Kidney (tissue), 14 donors: ENCODE data around the gene ANKRD11. TPM values are rescaled to one million over a fixed set of nuclear protein-coding genes. Genes with fewer than 3 reads are reported as not detected.

ENCODE experiments used
- DNase-seq, 5 donors: peaks; one replicate each; pipeline ENCODE4 v3.0.0-alpha.2; 2013 to 2020
- FAIRE-seq: peaks from 2 replicates; lab custom pipeline; 2012; peaks lifted over from hg19 to GRCh38; lab: Jason Lieb, UNC
- H3K27ac ChIP-seq, 2 donors: one replicate each; pipeline ENCODE4 v1.7.0; 2013; ENCODE audit warnings: low read depth in 2 of 2, low read length in 2 of 2, inconsistent platforms in 1 of 2
- H3K27me3 ChIP-seq: one replicate; pipeline ENCODE4 v1.7.1; 2013; ENCODE audit warnings: low read length, inconsistent platforms; ENCODE audit not compliant: control insufficient read depth, insufficient read depth
- H3K36me3 ChIP-seq, 3 donors: one replicate each; pipeline versions ENCODE4 v1.7.0 to v1.7.1; 2013; ENCODE audit warnings: low read length in 3 of 3, control low read depth in 1 of 3, inconsistent platforms in 1 of 3; ENCODE audit not compliant: insufficient read depth in 3 of 3, control insufficient read depth in 2 of 3
- H3K4me1 ChIP-seq, 3 donors: one replicate each; pipeline versions ENCODE4 v1.7.0 to v1.7.1; 2013; ENCODE audit warnings: low read length in 3 of 3, inconsistent platforms in 1 of 3, low read depth in 1 of 3; ENCODE audit not compliant: control insufficient read depth in 2 of 3, insufficient read depth in 2 of 3
- H3K4me3 ChIP-seq, 3 donors: one replicate each; pipeline versions ENCODE4 v1.7.0 to v1.8.1; 2013; ENCODE audit warnings: low read length in 3 of 3, control low read depth in 1 of 3, inconsistent platforms in 1 of 3
- H3K9ac ChIP-seq, 3 donors: one replicate each; pipeline versions ENCODE4 v1.7.0 to v1.7.1; 2013; ENCODE audit warnings: low read length in 3 of 3, control low read depth in 1 of 3, inconsistent platforms in 1 of 3
- H3K9me3 ChIP-seq, 3 donors: one replicate each; pipeline versions ENCODE4 v1.7.0 to v1.7.1; 2013; ENCODE audit warnings: low read length in 3 of 3, control low read depth in 1 of 3, inconsistent platforms in 1 of 3; ENCODE audit not compliant: control insufficient read depth in 2 of 3, insufficient read depth in 1 of 3
- intact Hi-C: fragments of 100-400 bp; cut with DNase I; formaldehyde crosslinking; loops from one replicate; pipeline ENCODE4 v1.11.1; 2022
- polyA plus RNA-seq: library from polyadenylated mRNA; stranded (reverse); fragments of 350-450 nt; fragmentation: Illumina TruSeq; extraction: RNeasy Lipid Tissue Mini Kit (QIAGEN cat#74804); gene quantifications from one replicate; pipeline ENCODE4 v1.2.3, GENCODE V29; 2014; ENCODE audit warnings: low read depth, low replicate concordance; ENCODE audit not compliant: insufficient read depth
- total RNA-seq: library from RNA; stranded (reverse); fragmentation: NEBNext Ultra II Directional; extraction: Animal tissue kit (Norgen Biotek cat#: 25700); gene quantifications from one replicate; pipeline ENCODE4 v1.2.1, GENCODE V29; 2021
- TF ChIP-seq, protein P1 (sequence below): IDR thresholded peaks from 3 replicates; pipeline ENCODE4 v1.5.1; 2012; ENCODE audit warnings: mild to moderate bottlenecking, moderate library complexity, borderline replicate concordance; ENCODE audit not compliant: insufficient read depth; ENCODE audit errors: extremely low read depth
- donor health status: control.
- donor health status: control.
- donor health status: control.
- donor health status: control.
- donor health status: control.
- donor health status: DM: yes; HTN: yes; CAD: no.
- donor health status: Normal renal cell carcinoma (clear cell type).

The ANKRD11 gene
- total and polyA plus RNA-seq, 2 donors from 2014 or later: 36.2 to 154 TPM

DNA sequence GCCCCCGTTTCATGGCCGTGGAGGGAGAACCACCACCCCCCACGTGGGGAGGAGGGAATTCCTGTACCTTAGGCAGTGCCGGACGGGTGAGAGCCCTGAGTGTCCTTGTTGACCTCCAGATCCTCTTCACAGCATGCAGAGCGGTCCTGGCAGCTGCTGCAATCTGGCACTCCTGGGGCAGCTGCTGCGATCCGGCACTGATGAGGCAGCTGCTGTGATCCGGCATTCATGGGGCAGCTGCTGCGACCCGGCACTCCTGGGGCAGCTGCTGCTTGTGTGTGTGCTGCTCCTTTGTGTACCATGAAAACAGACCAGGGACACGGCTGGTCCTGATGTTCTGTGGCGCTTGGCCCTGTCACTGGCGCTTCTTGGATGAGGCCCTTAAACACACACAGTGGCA is 260.1 kb downstream of the ANKRD11 start:
- no peak overlapping the region for H3K9ac ChIP-seq
- no peaks in the 10 kb centered on the region for H3K27me3 ChIP-seq
- TF ChIP-seq, protein P1, sequence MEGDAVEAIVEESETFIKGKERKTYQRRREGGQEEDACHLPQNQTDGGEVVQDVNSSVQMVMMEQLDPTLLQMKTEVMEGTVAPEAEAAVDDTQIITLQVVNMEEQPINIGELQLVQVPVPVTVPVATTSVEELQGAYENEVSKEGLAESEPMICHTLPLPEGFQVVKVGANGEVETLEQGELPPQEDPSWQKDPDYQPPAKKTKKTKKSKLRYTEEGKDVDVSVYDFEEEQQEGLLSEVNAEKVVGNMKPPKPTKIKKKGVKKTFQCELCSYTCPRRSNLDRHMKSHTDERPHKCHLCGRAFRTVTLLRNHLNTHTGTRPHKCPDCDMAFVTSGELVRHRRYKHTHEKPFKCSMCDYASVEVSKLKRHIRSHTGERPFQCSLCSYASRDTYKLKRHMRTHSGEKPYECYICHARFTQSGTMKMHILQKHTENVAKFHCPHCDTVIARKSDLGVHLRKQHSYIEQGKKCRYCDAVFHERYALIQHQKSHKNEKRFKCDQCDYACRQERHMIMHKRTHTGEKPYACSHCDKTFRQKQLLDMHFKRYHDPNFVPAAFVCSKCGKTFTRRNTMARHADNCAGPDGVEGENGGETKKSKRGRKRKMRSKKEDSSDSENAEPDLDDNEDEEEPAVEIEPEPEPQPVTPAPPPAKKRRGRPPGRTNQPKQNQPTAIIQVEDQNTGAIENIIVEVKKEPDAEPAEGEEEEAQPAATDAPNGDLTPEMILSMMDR: no peak
- DNase-seq: no peak
- peaks cover 0 to 8% (median 0%) of the 10 kb centered on the region in 3 donors for H3K9me3 ChIP-seq
- intact Hi-C loops: no loop called here
- H3K27ac ChIP-seq: no peak overlapping the region
- H3K36me3 ChIP-seq: peaks cover 37 to 41% (median 37%) of the 10 kb centered on the region in 3 donors
- no peak for FAIRE-seq
- H3K4me1 ChIP-seq: no peaks in the 10 kb centered on the region
- no peak overlapping the region for H3K4me3 ChIP-seq

DNA sequence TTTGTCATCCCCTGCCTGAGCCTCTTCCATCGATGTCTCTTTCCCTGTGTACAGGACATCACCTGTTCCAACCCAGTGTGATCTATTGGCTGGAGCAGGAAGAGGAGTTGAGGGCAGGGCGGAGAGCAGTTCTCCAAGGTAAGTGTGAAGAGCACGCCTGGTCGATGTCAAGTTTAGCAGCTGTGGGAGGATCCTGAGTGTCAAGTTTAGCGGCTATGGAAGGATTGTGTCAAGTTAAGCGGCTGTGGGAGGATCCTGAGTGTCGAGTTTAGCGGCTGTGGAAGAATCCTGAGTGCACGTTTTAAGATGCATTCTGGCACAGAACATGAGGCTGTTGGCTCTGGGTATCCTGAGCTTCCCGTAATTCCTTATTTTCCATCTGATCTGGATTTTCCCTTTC is 265.7 kb downstream of the ANKRD11 start:
- DNase-seq: no peak
- H3K27me3 ChIP-seq: no peaks in the 10 kb centered on the region
- no peak overlapping the region for H3K27ac ChIP-seq
- no peaks in the 10 kb centered on the region for H3K4me1 ChIP-seq
- peaks cover 0 to 6% (median 0%) of the 10 kb centered on the region in 3 donors for H3K9me3 ChIP-seq
- TF ChIP-seq, protein P1: no peak
- intact Hi-C loops: no loop called here
- no peak overlapping the region for H3K4me3 ChIP-seq
- peaks cover 27 to 52% (median 44%) of the 10 kb centered on the region in 3 donors for H3K36me3 ChIP-seq
- FAIRE-seq: no peak
- H3K9ac ChIP-seq: no peak overlapping the region

DNA sequence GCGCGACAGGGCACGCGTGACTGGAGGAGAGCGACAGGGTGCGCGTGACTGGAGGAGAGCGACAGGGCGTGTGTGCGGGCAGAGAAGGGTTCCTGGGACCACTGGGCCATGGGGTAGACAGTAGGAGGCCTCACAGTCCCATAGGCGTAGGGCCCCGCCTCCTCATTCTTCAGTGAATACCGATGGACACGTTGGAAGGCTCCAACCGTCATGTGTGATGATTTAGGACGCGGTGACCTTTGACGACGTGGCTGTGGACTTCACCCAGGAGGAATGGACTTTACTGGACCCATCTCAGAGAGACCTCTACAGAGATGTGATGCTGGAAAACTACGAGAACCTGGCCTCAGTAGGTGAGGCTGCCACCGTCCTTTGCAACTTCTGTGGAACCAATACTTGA is 267.4 kb downstream of the ANKRD11 start:
- no peak for DNase-seq
- H3K27me3 ChIP-seq: no peaks in the 10 kb centered on the region
- H3K27ac ChIP-seq: no peak overlapping the region
- TF ChIP-seq, protein P1: no peak
- no peaks in the 10 kb centered on the region for H3K4me1 ChIP-seq
- H3K9ac ChIP-seq: no peak overlapping the region
- FAIRE-seq: no peak
- intact Hi-C loops: no loop called here
- H3K36me3 ChIP-seq: peaks cover 18 to 43% (median 40%) of the 10 kb centered on the region in 3 donors
- H3K4me3 ChIP-seq: no peak overlapping the region
- peaks cover 0 to 4% (median 0%) of the 10 kb centered on the region in 3 donors for H3K9me3 ChIP-seq

DNA sequence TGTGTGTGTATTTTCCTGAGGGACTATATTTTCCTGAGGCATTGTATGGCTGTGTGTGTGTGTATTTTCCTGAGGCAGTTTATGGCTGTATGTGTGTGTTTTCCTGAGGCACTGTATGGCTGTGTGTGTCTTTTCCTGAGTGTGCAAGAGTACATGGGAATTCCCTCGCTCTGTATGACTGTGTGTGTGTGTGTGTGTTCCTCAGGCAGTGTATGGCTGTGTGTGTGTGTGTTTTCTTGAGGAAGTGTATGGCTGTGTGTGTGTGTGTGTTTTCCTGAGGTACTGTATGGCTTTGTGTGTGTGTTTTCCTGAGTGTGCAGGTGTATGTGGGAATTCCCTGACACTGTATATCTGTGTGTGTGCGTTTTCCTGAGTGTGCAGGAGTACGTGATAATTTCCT is 268.8 kb downstream of the ANKRD11 start:
- Histone ChIP-seq H3K27me3 (no peaks in the 10 kb centered on the region), H3K9me3 (no peaks in the 10 kb centered on the region), H3K4me1 (peaks cover 0 to 4% (median 3%) of the 10 kb centered on the region in 3 donors), H3K27ac (no peak overlapping the region), H3K36me3 (peaks cover 6 to 30% (median 27%) of the 10 kb centered on the region in 3 donors), H3K9ac (no peak overlapping the region), H3K4me3 (no peak overlapping the region)
- FAIRE-seq (no peak), DNase-seq (no peak)
- TF ChIP-seq, protein P1: no peak
- intact Hi-C loops: no loop called here
